Measurements from ENCODE around the gene TOP1. TPM values are rescaled to one million over a fixed set of nuclear protein-coding genes. Genes with fewer than 3 reads are reported as not detected.

TOP1 gene
- total RNA-seq, 2 experiments from 2014 or later: 37.6 to 41.7 TPM

GRCh38 chr20:41101660-41102059 is 73.0 kb downstream of the TOP1 start:
- H3K36me3 Mint-ChIP-seq (ENCODE audit: low read depth): peaks cover 97% of the 10 kb centered on the region
- no peak for ATAC-seq (ENCODE audit: poor library complexity)
- no peak overlapping the region for H3K27ac ChIP-seq (ENCODE audit: low read depth in 1 of 2, low read length in 2 of 2)
- CTCF ChIA-PET: no interaction called here
- POLR2A ChIA-PET: no interaction called here
- peaks cover 84% of the 10 kb centered on the region for H3K36me3 ChIP-seq (ENCODE audit: insufficient read depth, low read length)
- no peak for DNase-seq
- H3K4me3 ChIP-seq (ENCODE audit: low read length): no peak overlapping the region
- intact Hi-C loops (cut with DNase I, micrococcal nuclease): no loop called here
- no peaks in the 10 kb centered on the region for H3K4me1 ChIP-seq (ENCODE audit: insufficient read depth, low read length)
- no peaks in the 10 kb centered on the region for H3K9me3 ChIP-seq (ENCODE audit: control insufficient read depth in 1 of 2, insufficient read depth in 1 of 2, low read length in 2 of 2)
- H3K4me3 Mint-ChIP-seq: no peak overlapping the region
- H3K27me3 Mint-ChIP-seq: no peaks in the 10 kb centered on the region
- H3K27me3 ChIP-seq (ENCODE audit: control insufficient read depth in 1 of 2, insufficient read depth in 2 of 2, low read length in 2 of 2): no peaks in the 10 kb centered on the region
- H3K27ac Mint-ChIP-seq: no peak overlapping the region
- H3K4me1 Mint-ChIP-seq (ENCODE audit: low read depth): peaks cover 4% of the 10 kb centered on the region
- H3K9me3 Mint-ChIP-seq: no peaks in the 10 kb centered on the region
- TF ChIP-seq CTCF (IDR thresholded peaks at IDR 0.05): no peak

DNA sequence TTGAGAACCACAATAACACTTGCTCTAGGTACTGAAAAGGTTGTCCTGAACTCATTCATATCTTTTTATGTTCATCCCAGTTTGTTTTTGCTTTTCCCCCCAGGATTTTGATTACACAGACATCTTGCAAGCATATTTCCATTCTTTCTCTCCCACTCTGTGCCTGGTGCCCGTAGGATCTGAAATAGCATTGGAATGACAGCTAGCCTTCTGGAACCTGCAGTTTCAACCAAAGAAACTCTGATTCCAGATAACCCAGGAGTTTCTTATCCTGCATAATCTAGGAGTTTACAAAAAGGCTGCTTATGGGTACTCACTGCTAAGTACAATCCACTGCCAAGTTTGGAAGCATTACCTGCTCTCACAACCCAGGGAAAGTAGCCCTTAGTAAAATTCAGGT is 79.9 kb downstream of the TOP1 start:
- H3K4me3 Mint-ChIP-seq: no peak overlapping the region
- CTCF ChIA-PET: no interaction called here
- no peaks in the 10 kb centered on the region for H3K9me3 ChIP-seq (ENCODE audit: control insufficient read depth in 1 of 2, insufficient read depth in 1 of 2, low read length in 2 of 2)
- TF ChIP-seq CTCF (IDR thresholded peaks at IDR 0.05): no peak
- H3K9me3 Mint-ChIP-seq: no peaks in the 10 kb centered on the region
- ATAC-seq (ENCODE audit: poor library complexity): no peak
- POLR2A ChIA-PET: no interaction called here
- no peak overlapping the region for H3K27ac ChIP-seq (ENCODE audit: low read depth in 1 of 2, low read length in 2 of 2)
- H3K27ac Mint-ChIP-seq: peak overlapping the region; percentile 39
- H3K4me3 ChIP-seq (ENCODE audit: low read length): no peak overlapping the region
- H3K36me3 Mint-ChIP-seq (ENCODE audit: low read depth): peaks cover 94% of the 10 kb centered on the region
- H3K4me1 Mint-ChIP-seq (ENCODE audit: low read depth): no peaks in the 10 kb centered on the region
- intact Hi-C loops (cut with DNase I, micrococcal nuclease): no loop called here
- H3K4me1 ChIP-seq (ENCODE audit: insufficient read depth, low read length): no peaks in the 10 kb centered on the region
- H3K27me3 Mint-ChIP-seq: no peaks in the 10 kb centered on the region
- no peak for DNase-seq
- peaks cover 57% of the 10 kb centered on the region for H3K36me3 ChIP-seq (ENCODE audit: insufficient read depth, low read length)
- H3K27me3 ChIP-seq (ENCODE audit: control insufficient read depth in 1 of 2, insufficient read depth in 2 of 2, low read length in 2 of 2): no peaks in the 10 kb centered on the region

- Mint-ChIP-seq H3K27me3 (no peaks in the 10 kb centered on the region), H3K9me3 (no peaks in the 10 kb centered on the region), H3K27ac (peak overlapping the region; percentile 9), H3K36me3 (ENCODE audit: low read depth) (peaks cover 93% of the 10 kb centered on the region), H3K4me3 (no peak overlapping the region), H3K4me1 (ENCODE audit: low read depth) (no peaks in the 10 kb centered on the region)
- peaks cover 60% of the 10 kb centered on the region for H3K36me3 ChIP-seq (ENCODE audit: insufficient read depth, low read length)
- H3K27ac ChIP-seq (ENCODE audit: low read depth in 1 of 2, low read length in 2 of 2): no peak overlapping the region
- intact Hi-C loops (cut with DNase I, micrococcal nuclease): no loop called here
- CTCF ChIA-PET: no interaction called here
- no peak overlapping the region for H3K4me3 ChIP-seq (ENCODE audit: low read length)
- DNase-seq (no peak), ATAC-seq (ENCODE audit: poor library complexity) (no peak)
- no peaks in the 10 kb centered on the region for H3K9me3 ChIP-seq (ENCODE audit: control insufficient read depth in 1 of 2, insufficient read depth in 1 of 2, low read length in 2 of 2)
- TF ChIP-seq CTCF (IDR thresholded peaks at IDR 0.05): no peak
- POLR2A ChIA-PET: no interaction called here
- no peaks in the 10 kb centered on the region for H3K27me3 ChIP-seq (ENCODE audit: control insufficient read depth in 1 of 2, insufficient read depth in 2 of 2, low read length in 2 of 2)
- no peaks in the 10 kb centered on the region for H3K4me1 ChIP-seq (ENCODE audit: insufficient read depth, low read length)
Observed at GRCh38 chr20:41110012-41110411, 81.4 kb downstream of the TOP1 start.
